ENCODE data around the gene EFCAB6.

The EFCAB6 gene

GRCh38 chr22:43639228-43639948 is 172.7 kb downstream of the EFCAB6 start:
- DNase-seq (ENCODE audit: low read depth) = no peak

- DNase-seq (ENCODE audit: low read depth) = no peak
Measured at GRCh38 chr22:43637275-43638260, 174.5 kb downstream of the EFCAB6 start.

GRCh38 chr22:43636086-43636485 is 176.0 kb downstream of the EFCAB6 start:
- no peak for DNase-seq (ENCODE audit: low read depth)

- DNase-seq (ENCODE audit: low read depth) = no peak
Measured at GRCh38 chr22:43635101-43635500, 177.0 kb downstream of the EFCAB6 start.

DNA sequence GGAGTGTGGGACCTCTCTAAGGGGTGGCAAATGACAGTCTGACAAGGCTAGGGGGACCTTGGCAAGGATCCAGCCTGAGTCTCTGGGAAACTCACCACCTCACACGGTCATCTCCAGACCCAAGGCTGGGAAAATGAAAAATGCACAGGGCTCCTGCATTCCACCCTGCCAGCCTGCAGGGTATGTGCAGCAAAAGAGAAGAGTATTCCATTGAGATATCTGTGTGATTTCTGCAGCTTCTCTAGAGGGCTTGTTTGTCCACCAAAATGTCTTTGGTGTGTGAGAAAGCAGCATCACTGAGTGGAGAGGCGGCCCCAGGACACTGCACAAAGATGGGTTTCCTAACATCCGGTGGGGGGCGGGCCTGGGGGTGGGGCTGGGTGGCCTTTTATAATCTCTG is 177.8 kb downstream of the EFCAB6 start:
- no peak for DNase-seq (ENCODE audit: low read depth)

GRCh38 chr22:43633631-43634285 is 178.3 kb downstream of the EFCAB6 start:
- DNase-seq (ENCODE audit: low read depth) = no peak

GRCh38 chr22:43631846-43632245 is 180.3 kb downstream of the EFCAB6 start:
- DNase-seq (ENCODE audit: low read depth) = no peak

GRCh38 chr22:43631201-43631600 is 180.9 kb downstream of the EFCAB6 start:
- DNase-seq (ENCODE audit: low read depth) = no peak

DNA sequence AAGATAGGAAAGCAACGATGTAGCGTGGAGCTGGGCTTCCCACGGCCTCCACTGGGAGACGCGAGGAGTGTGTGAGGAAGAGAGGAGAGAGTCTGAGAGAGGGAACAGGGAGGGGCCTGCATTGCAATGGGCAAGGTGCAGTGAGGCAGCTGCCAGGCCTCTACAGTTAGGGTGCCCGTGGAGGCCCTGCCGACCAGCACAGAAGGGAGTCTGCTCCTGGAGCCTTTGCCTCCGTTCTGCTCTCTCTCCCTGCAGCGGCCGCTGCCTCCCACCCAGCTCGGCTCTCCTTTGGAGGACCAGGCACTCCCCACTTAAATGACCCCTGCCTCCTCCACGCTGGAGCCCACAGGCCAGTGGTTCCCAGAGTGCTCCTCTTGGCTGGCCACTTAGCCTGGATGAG is 181.7 kb downstream of the EFCAB6 start:
- no peak for DNase-seq (ENCODE audit: low read depth)

GRCh38 chr22:43628250-43628649 is 183.9 kb downstream of the EFCAB6 start:
- DNase-seq (ENCODE audit: low read depth) = no peak

GRCh38 chr22:43627485-43628213 is 184.5 kb downstream of the EFCAB6 start:
- DNase-seq (ENCODE audit: low read depth) = no peak

- DNase-seq (ENCODE audit: low read depth) = no peak
Measured at GRCh38 chr22:43625242-43625641, 186.9 kb downstream of the EFCAB6 start.

DNA sequence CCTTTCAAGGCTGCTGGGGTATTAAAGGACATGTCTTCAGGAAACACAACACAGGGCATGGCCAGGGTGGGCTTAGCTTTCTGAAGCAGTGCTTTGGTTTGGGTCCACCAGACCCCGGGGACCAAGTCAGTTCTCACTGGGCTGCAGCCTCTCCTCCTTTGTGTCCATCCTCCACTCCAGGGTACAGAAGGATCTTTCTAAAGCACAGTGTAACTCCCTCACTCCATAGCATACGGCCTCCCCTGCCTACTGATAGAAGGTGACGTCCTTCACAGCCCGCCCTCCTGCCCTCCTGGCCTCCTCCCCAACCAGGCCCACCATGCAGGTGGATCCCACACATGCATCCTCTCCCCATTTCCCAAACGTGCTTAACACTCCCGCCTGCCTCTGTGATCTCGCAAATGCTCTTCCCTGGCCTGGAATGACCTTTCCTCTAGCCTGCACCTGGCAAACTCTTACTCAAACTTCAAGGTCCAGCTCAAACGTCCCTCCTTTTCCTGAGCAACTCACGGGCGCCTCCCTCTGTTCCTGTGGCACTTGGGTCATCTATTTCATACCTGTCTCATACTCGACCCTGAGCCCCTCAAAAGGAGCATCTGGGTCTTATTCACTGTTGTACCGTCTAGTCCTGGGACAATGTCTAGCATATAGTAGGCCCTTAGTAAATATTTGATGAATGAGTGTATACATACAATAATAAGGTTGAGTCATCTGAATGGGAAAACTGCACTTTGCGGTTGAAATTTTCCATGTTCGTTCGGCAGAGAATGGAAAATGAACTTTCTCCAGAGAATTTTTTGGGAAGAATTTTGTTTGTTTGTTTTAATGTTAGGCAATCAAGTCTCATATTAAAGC is 187.7 kb downstream of the EFCAB6 start:
- DNase-seq (ENCODE audit: low read depth) = no peak

- DNase-seq (ENCODE audit: low read depth) = no peak
Measured at GRCh38 chr22:43622886-43623285, 189.2 kb downstream of the EFCAB6 start.

- no peak for DNase-seq (ENCODE audit: low read depth)
Measured at GRCh38 chr22:43620197-43620596, 191.9 kb downstream of the EFCAB6 start.

DNA sequence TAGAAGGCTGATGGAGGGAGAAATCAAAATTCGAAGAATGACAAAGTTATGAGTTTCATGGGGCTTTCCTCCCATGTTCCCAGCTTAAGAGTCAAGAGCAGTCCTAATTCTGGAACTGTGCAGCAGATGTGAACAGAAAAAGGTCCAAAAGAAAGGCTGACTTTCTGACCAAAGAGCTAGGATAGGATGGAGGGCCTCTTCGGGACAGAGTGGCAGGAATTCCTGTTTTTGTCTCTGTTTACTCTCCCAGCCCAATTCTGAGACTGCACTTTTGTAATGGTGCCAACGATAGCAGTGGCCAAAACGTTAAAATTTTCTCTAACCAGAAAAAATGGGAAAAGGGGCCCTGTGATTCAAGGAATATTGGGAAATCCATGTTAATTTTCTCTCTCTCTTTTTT is 193.6 kb downstream of the EFCAB6 start:
- DNase-seq (ENCODE audit: low read depth) = no peak

GRCh38 chr22:43616645-43617044 is 195.5 kb downstream of the EFCAB6 start:
- no peak for DNase-seq (ENCODE audit: low read depth)

GRCh38 chr22:43600265-43600664 is 211.8 kb downstream of the EFCAB6 start:
- no peak for DNase-seq (ENCODE audit: low read depth)

GRCh38 chr22:43592476-43592875 is 219.6 kb downstream of the EFCAB6 start:
- no peak for DNase-seq (ENCODE audit: low read depth)

DNA sequence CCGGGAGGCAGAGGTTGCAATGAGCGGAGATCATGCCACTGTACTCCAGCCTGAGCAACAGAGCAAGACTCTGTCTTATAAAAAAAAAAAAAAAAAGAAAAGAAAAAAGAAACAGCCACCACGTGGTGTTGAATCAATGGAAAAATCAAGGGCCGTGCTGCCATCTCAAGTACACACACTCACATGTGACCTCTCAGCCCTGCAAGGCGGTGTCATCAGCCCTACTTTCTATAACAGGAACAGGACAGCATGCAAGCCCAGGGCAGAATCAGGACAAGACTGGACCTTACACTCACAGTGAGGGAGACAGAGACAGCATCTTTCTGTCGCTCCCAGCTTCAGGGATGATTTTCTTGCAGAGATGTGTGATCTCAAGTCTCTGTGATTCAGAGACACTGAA is 220.7 kb downstream of the EFCAB6 start:
- no peak for DNase-seq (ENCODE audit: low read depth)

GRCh38 chr22:43587574-43587973 is 224.5 kb downstream of the EFCAB6 start:
- DNase-seq (ENCODE audit: low read depth) = no peak

All from amniotic epithelial cell (primary cell).